Small intestine (tissue), 7 donors: ENCODE data around the gene DSCAML1. TPM values are rescaled to one million over a fixed set of nuclear protein-coding genes. Genes with fewer than 3 reads are reported as not detected.

Experiments
- DNase-seq, 2 donors: peaks; one replicate each; pipeline versions ENCODE4 v3.0.0 to v3.0.0-alpha.2; 2013
- FAIRE-seq: peaks from 2 replicates; lab custom pipeline; 2012; peaks lifted over from hg19 to GRCh38; lab: Jason Lieb, UNC
- H3K27ac ChIP-seq, 3 donors: one replicate each; pipeline ENCODE4 v1.5.1; 2013; ENCODE audit warnings: low read length in 2 of 3, mild to moderate bottlenecking in 2 of 3, control low read depth in 1 of 3, inconsistent platforms in 1 of 3, low read depth in 1 of 3, moderate library complexity in 1 of 3
- H3K27me3 ChIP-seq, 3 donors: one replicate each; pipeline ENCODE4 v1.6.1; 2013; ENCODE audit warnings: low read length in 3 of 3, inconsistent platforms in 1 of 3; ENCODE audit not compliant: control insufficient read depth in 3 of 3, insufficient read depth in 3 of 3
- H3K36me3 ChIP-seq, 3 donors: one replicate each; pipeline ENCODE4 v1.6.1; 2013; ENCODE audit warnings: low read length in 3 of 3, inconsistent platforms in 1 of 3, low read depth in 1 of 3, mild to moderate bottlenecking in 1 of 3, moderate library complexity in 1 of 3; ENCODE audit not compliant: control insufficient read depth in 3 of 3, insufficient read depth in 2 of 3
- H3K4me1 ChIP-seq, 3 donors: one replicate each; pipeline ENCODE4 v1.6.1; 2013; ENCODE audit warnings: low read length in 2 of 3, inconsistent platforms in 1 of 3, low read depth in 1 of 3, mild to moderate bottlenecking in 1 of 3, moderate library complexity in 1 of 3; ENCODE audit not compliant: control insufficient read depth in 3 of 3, insufficient read depth in 2 of 3
- H3K4me3 ChIP-seq, 3 donors: one replicate each; pipeline ENCODE4 v1.5.1; 2013; ENCODE audit warnings: low read length in 3 of 3, control low read depth in 1 of 3, inconsistent platforms in 1 of 3, low read depth in 1 of 3, mild to moderate bottlenecking in 1 of 3, moderate library complexity in 1 of 3
- H3K9me3 ChIP-seq, 2 donors: one replicate each; pipeline ENCODE4 v1.6.1; 2013; ENCODE audit warnings: low read depth in 1 of 2, low read length in 1 of 2; ENCODE audit not compliant: control insufficient read depth in 2 of 2, insufficient read depth in 1 of 2
- WGBS, 3 donors: extraction: QIAGEN DNeasy Blood & Tissue Kit; methylation state at CpG; one replicate each; pipeline ENCODE4 v1.1.7; 2013; 5-methylcytosine and 5-hydroxymethylcytosine counted together
- polyA plus RNA-seq, 4 donors: library from polyadenylated mRNA; stranded (reverse) in 3 of 4; unstranded in 1 of 4; fragments of 200-250 nt in 3 of 4; fragments of 120-200 nt in 1 of 4; gene quantifications; one replicate each; pipeline versions ENCODE4 v1.2.1 to v1.2.3, GENCODE V29; 2013
- donor health status: healthy with polysubstance abuse.
- donor health status: control.
- donor health status: control.
- donor health status: Bipolar disorder and iron deficiency.
- donor health status: healthy.

Gene DSCAML1
- polyA plus RNA-seq, 4 donors: under 0.01 to 3.3 (median 0.22) TPM; not detected in 1

- Histone ChIP-seq H3K4me3 (no peak overlapping the region), H3K27me3 (no peaks in the 10 kb centered on the region), H3K36me3 (peaks cover 0 to 13% (median 0%) of the 10 kb centered on the region in 3 donors), H3K4me1 (peaks cover 0 to 62% (median 3%) of the 10 kb centered on the region in 3 donors), H3K9me3 (no peaks in the 10 kb centered on the region), H3K27ac (peak overlapping the region in 2 of 3 donors; percentile 6 to 92)
- FAIRE-seq (no peak), DNase-seq (peak; percentile 61 to 84)
- WGBS, 3 donors: 25 to 43% (median 32%) methylated on average over 4 of the region's 4 CpGs
These were observed 277.4 kb downstream of the DSCAML1 start for GRCh38 chr11:117519590-117519989.

- Histone ChIP-seq H3K36me3 (peaks cover 0 to 11% (median 0%) of the 10 kb centered on the region in 3 donors), H3K27me3 (no peaks in the 10 kb centered on the region), H3K9me3 (no peaks in the 10 kb centered on the region), H3K27ac (peak overlapping the region in 1 of 3 donors; percentile 92), H3K4me3 (no peak overlapping the region), H3K4me1 (peaks cover 0 to 62% (median 3%) of the 10 kb centered on the region in 3 donors)
- WGBS, 3 donors: 10 to 45% (median 24%) methylated on average over 9 of the region's 9 CpGs
- DNase-seq: peak; percentile 87 to 93
- FAIRE-seq: no peak
These were observed 277.8 kb downstream of the DSCAML1 start for GRCh38 chr11:117519170-117519569.

- Histone ChIP-seq H3K36me3 (peaks cover 0 to 9% (median 0%) of the 10 kb centered on the region in 3 donors), H3K27me3 (no peaks in the 10 kb centered on the region), H3K27ac (peak overlapping the region in 1 of 3 donors; percentile 92), H3K4me3 (no peak overlapping the region), H3K4me1 (peaks cover 0 to 60% (median 3%) of the 10 kb centered on the region in 3 donors), H3K9me3 (no peaks in the 10 kb centered on the region)
- DNase-seq (no peak), FAIRE-seq (no peak)
- WGBS, 3 donors: 95 to 98% (median 96%) methylated on average over 30 of the region's 30 CpGs
These were observed 278.6 kb downstream of the DSCAML1 start for GRCh38 chr11:117518455-117518854.

GRCh38 chr11:117517097-117517496 is 279.9 kb downstream of the DSCAML1 start:
- H3K4me1 ChIP-seq: peaks cover 1 to 59% (median 3%) of the 10 kb centered on the region in 3 donors
- WGBS, 3 donors: 73 to 83% (median 77%) methylated on average over 4 of the region's 4 CpGs
- H3K27me3 ChIP-seq: no peaks in the 10 kb centered on the region
- peaks cover 0 to 9% (median 0%) of the 10 kb centered on the region in 3 donors for H3K36me3 ChIP-seq
- H3K27ac ChIP-seq: no peak overlapping the region
- DNase-seq: no peak
- no peak overlapping the region for H3K4me3 ChIP-seq
- H3K9me3 ChIP-seq: no peaks in the 10 kb centered on the region
- no peak for FAIRE-seq

- FAIRE-seq: no peak
- H3K4me3 ChIP-seq: no peak overlapping the region
- whole genome bisulfite sequencing, 3 donors: 90 to 93% (median 92%) methylated on average over 21 of the region's 21 CpGs
- H3K36me3 ChIP-seq: peaks cover 0 to 9% (median 0%) of the 10 kb centered on the region in 3 donors
- peaks cover 3 to 62% (median 3%) of the 10 kb centered on the region in 3 donors for H3K4me1 ChIP-seq
- no peak overlapping the region for H3K27ac ChIP-seq
- DNase-seq: no peak
- H3K9me3 ChIP-seq: no peaks in the 10 kb centered on the region
- no peaks in the 10 kb centered on the region for H3K27me3 ChIP-seq
These were observed 280.9 kb downstream of the DSCAML1 start for GRCh38 chr11:117515892-117516787.

- Histone ChIP-seq H3K27me3 (no peaks in the 10 kb centered on the region), H3K4me1 (peaks cover 3 to 51% (median 3%) of the 10 kb centered on the region in 3 donors), H3K9me3 (no peaks in the 10 kb centered on the region), H3K27ac (no peak overlapping the region), H3K4me3 (no peak overlapping the region), H3K36me3 (peaks cover 0 to 7% (median 0%) of the 10 kb centered on the region in 3 donors)
- FAIRE-seq (no peak), DNase-seq (no peak)
- 65 to 83% (median 76%) methylated on average over 4 of the region's 4 CpGs for WGBS, 3 donors
These were observed 282.8 kb downstream of the DSCAML1 start for GRCh38 chr11:117514256-117514655.

- Histone ChIP-seq H3K9me3 (no peaks in the 10 kb centered on the region), H3K27ac (no peak overlapping the region), H3K4me3 (no peak overlapping the region), H3K36me3 (peaks cover 0 to 7% (median 0%) of the 10 kb centered on the region in 3 donors), H3K4me1 (peaks cover 3 to 46% (median 3%) of the 10 kb centered on the region in 3 donors), H3K27me3 (no peaks in the 10 kb centered on the region)
- FAIRE-seq (no peak), DNase-seq (no peak)
- WGBS, 3 donors: 62 to 63% (median 62%) methylated on average over 5 of the region's 5 CpGs
These were observed 283.4 kb downstream of the DSCAML1 start for GRCh38 chr11:117513666-117514065.

GRCh38 chr11:117511931-117512539 is 285.0 kb downstream of the DSCAML1 start:
- Histone ChIP-seq H3K9me3 (no peaks in the 10 kb centered on the region), H3K27ac (peak overlapping the region in 1 of 3 donors; percentile 89), H3K36me3 (no peaks in the 10 kb centered on the region), H3K4me1 (peaks cover 3 to 30% (median 3%) of the 10 kb centered on the region in 3 donors), H3K4me3 (no peak overlapping the region), H3K27me3 (no peaks in the 10 kb centered on the region)
- no peak for FAIRE-seq
- 13 to 42% (median 28%) methylated on average over 12 to 14 of the region's 14 CpGs for WGBS, 3 donors
- DNase-seq: peak; percentile 62 to 90
